Neuron (in vitro differentiated cells): ENCODE data around the gene HYAL3.
"Not testable (repeated sequence)": the region's sequence is repeated elsewhere in the genome, so short reads cannot be mapped to it uniquely, and the experiment has no call there.

Experiments used
- H2AFZ ChIP-seq: one replicate; pipeline ENCODE4 v1.6.1; 2013; ENCODE audit warnings: low read depth, mild to moderate bottlenecking, inconsistent platforms, low read length, moderate library complexity
- H3K27me3 ChIP-seq: one replicate; pipeline ENCODE4 v1.6.1; 2013; ENCODE audit warnings: low read length; ENCODE audit not compliant: insufficient read depth
- H3K36me3 ChIP-seq: one replicate; pipeline ENCODE4 v1.6.1; 2013; ENCODE audit warnings: low read length; ENCODE audit not compliant: insufficient read depth
- H3K4me1 ChIP-seq: one replicate; pipeline ENCODE4 v1.6.1; 2013; ENCODE audit warnings: low read length; ENCODE audit not compliant: insufficient read depth
- H3K4me3 ChIP-seq: 2 replicates; pipeline ENCODE4 v1.5.1; 2013; ENCODE audit warnings: mild to moderate bottlenecking, low read length, moderate library complexity
- H3K9me3 ChIP-seq: one replicate; pipeline ENCODE4 v1.6.1; 2013; ENCODE audit warnings: low read length

HYAL3 gene

GRCh38 chr3:50272538-50272910 is 26.7 kb downstream of the HYAL3 start:
- H3K9me3 ChIP-seq, H2AFZ ChIP-seq, H3K4me3 ChIP-seq, H3K36me3 ChIP-seq, H3K27me3 ChIP-seq: not testable (repeated sequence)
- peaks cover 25% of the 10 kb centered on the region for H3K4me1 ChIP-seq

- H3K4me1 ChIP-seq = peaks cover 35% of the 10 kb centered on the region
- H3K9me3 ChIP-seq = no peaks in the 10 kb centered on the region
- H3K27me3 ChIP-seq = no peaks in the 10 kb centered on the region
- H3K4me3 ChIP-seq = no peak overlapping the region
- no peaks in the 10 kb centered on the region for H3K36me3 ChIP-seq
- no peak overlapping the region for H2AFZ ChIP-seq
Measured at GRCh38 chr3:50271314-50271936, 27.8 kb downstream of the HYAL3 start.

GRCh38 chr3:50270422-50271224 is 28.6 kb downstream of the HYAL3 start:
- Histone ChIP-seq H3K27me3 (no peaks in the 10 kb centered on the region), H2AFZ (no peak overlapping the region), H3K4me3 (no peak overlapping the region), H3K36me3 (no peaks in the 10 kb centered on the region), H3K9me3 (no peaks in the 10 kb centered on the region), H3K4me1 (peaks cover 39% of the 10 kb centered on the region)

GRCh38 chr3:50269977-50270413 is 29.2 kb downstream of the HYAL3 start:
- Histone ChIP-seq H3K4me3 (no peak overlapping the region), H3K27me3 (no peaks in the 10 kb centered on the region), H3K4me1 (peaks cover 45% of the 10 kb centered on the region), H2AFZ (no peak overlapping the region), H3K9me3 (no peaks in the 10 kb centered on the region), H3K36me3 (no peaks in the 10 kb centered on the region)

- Histone ChIP-seq H3K9me3 (no peaks in the 10 kb centered on the region), H3K36me3 (no peaks in the 10 kb centered on the region), H3K4me1 (peaks cover 49% of the 10 kb centered on the region), H3K4me3 (no peak overlapping the region), H3K27me3 (no peaks in the 10 kb centered on the region), H2AFZ (no peak overlapping the region)
Measured at GRCh38 chr3:50269460-50269859, 29.7 kb downstream of the HYAL3 start.

- Histone ChIP-seq H3K4me1 (peaks cover 55% of the 10 kb centered on the region), H3K4me3 (no peak within 1 kb of the TSS), H3K36me3 (no peaks in the 10 kb centered on the region), H3K9me3 (no peaks in the 10 kb centered on the region), H3K27me3 (no peaks in the 10 kb centered on the region), H2AFZ (no peak within 1 kb of the TSS)
Measured at GRCh38 chr3:50268703-50269451, 30.3 kb downstream of the HYAL3 start, which contains the start of gene SEMA3B. SEMA3B (plus strand) TSS chr3:50269147; CDS start chr3:50269241, 94 bp downstream.

- H3K4me1 ChIP-seq = peaks cover 60% of the 10 kb centered on the region
- H3K9me3 ChIP-seq = no peaks in the 10 kb centered on the region
- no peaks in the 10 kb centered on the region for H3K36me3 ChIP-seq
- no peak overlapping the region for H3K4me3 ChIP-seq
- H2AFZ ChIP-seq = no peak overlapping the region
- H3K27me3 ChIP-seq = no peaks in the 10 kb centered on the region
Measured at GRCh38 chr3:50268276-50268675, 30.9 kb downstream of the HYAL3 start.

GRCh38 chr3:50267280-50267913 is 31.8 kb downstream of the HYAL3 start:
- no peak overlapping the region for H2AFZ ChIP-seq
- no peaks in the 10 kb centered on the region for H3K9me3 ChIP-seq
- no peaks in the 10 kb centered on the region for H3K27me3 ChIP-seq
- peaks cover 58% of the 10 kb centered on the region for H3K4me1 ChIP-seq
- no peak overlapping the region for H3K4me3 ChIP-seq
- H3K36me3 ChIP-seq = no peaks in the 10 kb centered on the region

GRCh38 chr3:50266836-50267235 is 32.4 kb downstream of the HYAL3 start:
- Histone ChIP-seq H3K4me3 (no peak overlapping the region), H3K27me3 (no peaks in the 10 kb centered on the region), H3K4me1 (peaks cover 58% of the 10 kb centered on the region), H2AFZ (no peak overlapping the region), H3K9me3 (no peaks in the 10 kb centered on the region), H3K36me3 (no peaks in the 10 kb centered on the region)

- Histone ChIP-seq H2AFZ (no peak overlapping the region), H3K36me3 (no peaks in the 10 kb centered on the region), H3K9me3 (no peaks in the 10 kb centered on the region), H3K4me1 (peaks cover 63% of the 10 kb centered on the region), H3K27me3 (no peaks in the 10 kb centered on the region), H3K4me3 (no peak overlapping the region)
Measured at GRCh38 chr3:50266017-50266416, 33.2 kb downstream of the HYAL3 start.

GRCh38 chr3:50265571-50265970 is 33.6 kb downstream of the HYAL3 start:
- Histone ChIP-seq H2AFZ (no peak overlapping the region), H3K4me3 (no peak overlapping the region), H3K36me3 (no peaks in the 10 kb centered on the region), H3K4me1 (peaks cover 67% of the 10 kb centered on the region), H3K27me3 (no peaks in the 10 kb centered on the region), H3K9me3 (no peaks in the 10 kb centered on the region)

- Histone ChIP-seq H2AFZ (no peak overlapping the region), H3K9me3 (no peaks in the 10 kb centered on the region), H3K27me3 (no peaks in the 10 kb centered on the region), H3K36me3 (no peaks in the 10 kb centered on the region), H3K4me3 (no peak overlapping the region), H3K4me1 (peaks cover 71% of the 10 kb centered on the region)
Measured at GRCh38 chr3:50264964-50265485, 34.2 kb downstream of the HYAL3 start.
